Neutrophil (primary cell): ENCODE results near the gene C11orf54.

ENCODE experiments used
- H3K27ac ChIP-seq: fragments of 200-600 bp; sonication (generic); 2 replicates; pipeline ENCODE4 v1.5.1; 2016; ENCODE audit warnings: mild to moderate bottlenecking, moderate library complexity
- H3K27me3 ChIP-seq: fragments of 200-600 bp; sonication (generic); 2 replicates; pipeline ENCODE4 v1.6.0; 2016; ENCODE audit warnings: mild to moderate bottlenecking
- H3K36me3 ChIP-seq: fragments of 200-600 bp; sonication (generic); 2 replicates; pipeline ENCODE4 v1.5.1; 2017
- H3K4me1 ChIP-seq, 2 experiments: fragments of 200-600 bp in 1 of 2; sonication (generic) in 1 of 2; 1 replicate in 1 of 2; 2 replicates in 1 of 2; pipeline versions ENCODE4 v1.5.1 to v1.6.1; 2013 to 2016; ENCODE audit warnings: low read depth in 1 of 2, low read length in 1 of 2, mild to moderate bottlenecking in 1 of 2, moderate library complexity in 1 of 2; ENCODE audit not compliant: control insufficient read depth in 1 of 2, insufficient read depth in 1 of 2
- H3K4me3 ChIP-seq, 2 experiments: fragments of 200-600 bp in 1 of 2; sonication (generic) in 1 of 2; 1 replicate in 1 of 2; 2 replicates in 1 of 2; pipeline ENCODE4 v1.5.1; 2013 to 2016; ENCODE audit warnings: low read depth in 1 of 2, low read length in 1 of 2, mild to moderate bottlenecking in 1 of 2, moderate library complexity in 1 of 2
- H3K9me3 ChIP-seq: fragments of 200-600 bp; sonication (generic); 2 replicates; pipeline ENCODE4 v1.5.1; 2016
- CTCF ChIP-seq: fragments of 200-600 bp; sonication (generic); IDR thresholded peaks from 2 replicates; pipeline ENCODE4 v1.5.1; 2016; ENCODE audit warnings: antibody characterized with exemption

C11orf54 gene

GRCh38 chr11:93746101-93746500, 4.6 kb downstream of the C11orf54 start:
- TF ChIP-seq CTCF: no peak
- no peak overlapping the region for H3K4me3 ChIP-seq
- H3K4me1 ChIP-seq: peaks cover 8 to 14% of the 10 kb centered on the region in 2 experiments
- peaks cover 27% of the 10 kb centered on the region for H3K36me3 ChIP-seq
- H3K27ac ChIP-seq: no peak overlapping the region
- no peaks in the 10 kb centered on the region for H3K9me3 ChIP-seq
- no peaks in the 10 kb centered on the region for H3K27me3 ChIP-seq

- peaks cover 31% of the 10 kb centered on the region for H3K36me3 ChIP-seq
- no peak overlapping the region for H3K4me3 ChIP-seq
- H3K4me1 ChIP-seq: peaks cover 6 to 9% of the 10 kb centered on the region in 2 experiments
- no peak for TF ChIP-seq CTCF
- no peaks in the 10 kb centered on the region for H3K27me3 ChIP-seq
- H3K9me3 ChIP-seq: no peaks in the 10 kb centered on the region
- H3K27ac ChIP-seq: no peak overlapping the region
These were observed 5.7 kb downstream of the C11orf54 start for GRCh38 chr11:93747122-93747521.

DNA sequence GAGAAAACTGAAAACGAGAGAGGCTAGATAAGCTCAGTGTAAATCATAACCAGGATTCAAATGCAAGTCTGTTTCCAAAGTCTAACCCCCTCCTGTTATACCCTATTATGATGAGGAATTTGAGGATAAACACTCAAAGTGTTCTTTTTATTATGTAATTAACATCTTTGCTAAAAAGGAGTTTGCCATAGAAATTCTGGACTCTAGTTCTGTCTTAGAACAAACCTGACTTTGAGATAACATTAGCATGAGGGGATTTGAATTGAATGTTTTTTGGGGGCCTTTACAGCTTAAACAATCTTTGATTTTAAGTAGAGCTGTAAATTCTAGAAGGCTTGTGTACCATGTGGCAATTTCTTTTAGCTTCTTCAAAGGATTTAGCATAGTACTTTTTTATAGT, 9.5 kb downstream of the C11orf54 start:
- no peaks in the 10 kb centered on the region for H3K4me1 ChIP-seq
- TF ChIP-seq CTCF: no peak
- no peaks in the 10 kb centered on the region for H3K27me3 ChIP-seq
- H3K36me3 ChIP-seq: peaks cover 52% of the 10 kb centered on the region
- H3K9me3 ChIP-seq: no peaks in the 10 kb centered on the region
- H3K4me3 ChIP-seq: no peak overlapping the region
- no peak overlapping the region for H3K27ac ChIP-seq

DNA sequence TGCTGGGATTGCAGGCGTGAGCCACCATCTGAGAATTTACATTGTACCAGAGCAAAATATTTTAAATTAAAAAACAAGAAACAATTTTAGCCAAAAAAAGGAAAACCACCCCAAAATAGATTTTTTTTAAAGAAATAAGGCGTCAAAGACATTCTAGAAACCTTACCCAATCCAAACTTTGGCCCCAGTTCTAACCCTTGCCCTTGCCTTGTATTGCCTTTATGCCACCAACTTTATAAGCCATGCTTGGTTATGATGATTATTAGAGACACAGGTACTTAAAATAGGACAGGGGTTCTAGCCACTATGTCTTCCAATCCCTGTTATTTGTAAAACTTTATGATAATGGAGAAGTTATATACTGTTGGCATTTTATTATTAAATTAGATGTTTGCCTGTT, 11.8 kb downstream of the C11orf54 start:
- no peaks in the 10 kb centered on the region for H3K27me3 ChIP-seq
- no peak for TF ChIP-seq CTCF
- H3K36me3 ChIP-seq: peaks cover 75% of the 10 kb centered on the region
- no peaks in the 10 kb centered on the region for H3K9me3 ChIP-seq
- H3K4me1 ChIP-seq: no peaks in the 10 kb centered on the region
- H3K27ac ChIP-seq: no peak overlapping the region
- no peak overlapping the region for H3K4me3 ChIP-seq

DNA sequence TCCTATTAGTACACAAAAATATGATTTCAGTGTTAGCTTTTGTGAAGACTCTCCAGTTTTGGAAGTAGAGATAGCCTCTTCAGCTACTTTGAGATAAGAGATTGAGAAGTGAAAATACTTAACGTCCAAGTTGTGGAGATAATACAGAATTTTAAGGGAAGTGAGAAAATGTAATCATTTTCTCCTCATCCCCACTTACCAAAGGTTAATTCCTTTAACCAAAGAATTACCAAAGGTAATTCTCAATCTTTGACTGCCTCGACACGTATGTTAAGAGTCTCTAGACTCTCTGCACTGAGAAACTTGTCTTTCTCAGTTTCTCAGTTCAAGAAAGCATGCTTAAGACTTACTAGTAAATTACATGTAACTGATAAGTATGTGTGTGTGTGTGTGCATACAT, 15.3 kb downstream of the C11orf54 start:
- Histone ChIP-seq H3K27me3 (no peaks in the 10 kb centered on the region), H3K36me3 (peaks cover 95% of the 10 kb centered on the region), H3K27ac (no peak overlapping the region), H3K9me3 (no peaks in the 10 kb centered on the region), H3K4me3 (no peak overlapping the region), H3K4me1 (no peaks in the 10 kb centered on the region)
- no peak for TF ChIP-seq CTCF

DNA sequence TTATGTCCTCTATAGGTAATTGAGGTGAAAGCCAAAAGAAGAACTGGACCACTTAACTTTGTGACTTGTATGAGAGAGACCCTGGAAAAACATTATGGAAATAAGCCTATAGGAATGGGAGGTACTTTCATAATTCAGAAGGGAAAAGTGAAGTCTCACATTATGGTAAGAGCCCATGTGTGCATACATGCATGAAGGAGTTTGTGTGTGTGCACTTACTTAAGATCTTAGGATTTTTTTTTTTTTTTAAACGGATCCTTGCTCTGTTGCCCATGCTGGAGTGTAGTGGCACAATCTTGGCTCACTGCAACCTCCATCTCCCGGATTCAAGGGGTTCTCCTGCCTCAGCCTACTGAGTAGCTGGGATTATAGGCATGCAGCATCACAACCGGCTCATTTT, 15.8 kb downstream of the C11orf54 start:
- H3K27me3 ChIP-seq: no peaks in the 10 kb centered on the region
- H3K4me1 ChIP-seq: no peaks in the 10 kb centered on the region
- peaks cover 95% of the 10 kb centered on the region for H3K36me3 ChIP-seq
- H3K9me3 ChIP-seq: no peaks in the 10 kb centered on the region
- no peak overlapping the region for H3K27ac ChIP-seq
- no peak for TF ChIP-seq CTCF
- no peak overlapping the region for H3K4me3 ChIP-seq
